SK-N-SH (cell line): ENCODE measurements around the gene ASB15.

ENCODE experiments used
- TEAD4 ChIP-seq: IDR thresholded peaks from 2 replicates; pipeline ENCODE4 v1.4.0; 2012; ENCODE audit warnings: mild to moderate bottlenecking, borderline replicate concordance; ENCODE audit not compliant: insufficient read depth
- TF ChIP-seq, protein P1 (sequence below): fragments of 200-600 bp; sonication (generic); IDR thresholded peaks from 2 replicates; pipeline ENCODE4 v1.6.1; 2017; ENCODE audit warnings: antibody characterized with exemption, mild to moderate bottlenecking, moderate library complexity

DNA sequence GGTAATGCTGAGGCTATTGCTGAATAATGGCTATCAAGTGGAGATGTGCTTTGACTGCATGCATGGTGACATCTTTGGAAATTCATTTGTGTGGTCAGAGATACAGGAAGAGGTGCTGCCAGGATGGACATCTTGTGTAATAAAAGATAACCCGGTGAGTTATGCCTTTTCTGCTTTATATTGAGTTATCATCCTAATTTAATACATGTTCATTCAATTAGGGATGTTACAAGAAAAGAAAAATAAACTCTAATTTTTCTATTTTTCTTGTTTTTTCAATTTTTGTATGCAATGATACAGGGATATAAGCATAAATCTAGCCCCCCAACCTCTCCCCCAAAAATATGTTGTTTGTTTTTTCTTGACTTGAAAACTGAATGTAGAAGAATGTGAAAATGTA is 27.7 kb downstream of the ASB15 start:
- TF ChIP-seq, protein P1, sequence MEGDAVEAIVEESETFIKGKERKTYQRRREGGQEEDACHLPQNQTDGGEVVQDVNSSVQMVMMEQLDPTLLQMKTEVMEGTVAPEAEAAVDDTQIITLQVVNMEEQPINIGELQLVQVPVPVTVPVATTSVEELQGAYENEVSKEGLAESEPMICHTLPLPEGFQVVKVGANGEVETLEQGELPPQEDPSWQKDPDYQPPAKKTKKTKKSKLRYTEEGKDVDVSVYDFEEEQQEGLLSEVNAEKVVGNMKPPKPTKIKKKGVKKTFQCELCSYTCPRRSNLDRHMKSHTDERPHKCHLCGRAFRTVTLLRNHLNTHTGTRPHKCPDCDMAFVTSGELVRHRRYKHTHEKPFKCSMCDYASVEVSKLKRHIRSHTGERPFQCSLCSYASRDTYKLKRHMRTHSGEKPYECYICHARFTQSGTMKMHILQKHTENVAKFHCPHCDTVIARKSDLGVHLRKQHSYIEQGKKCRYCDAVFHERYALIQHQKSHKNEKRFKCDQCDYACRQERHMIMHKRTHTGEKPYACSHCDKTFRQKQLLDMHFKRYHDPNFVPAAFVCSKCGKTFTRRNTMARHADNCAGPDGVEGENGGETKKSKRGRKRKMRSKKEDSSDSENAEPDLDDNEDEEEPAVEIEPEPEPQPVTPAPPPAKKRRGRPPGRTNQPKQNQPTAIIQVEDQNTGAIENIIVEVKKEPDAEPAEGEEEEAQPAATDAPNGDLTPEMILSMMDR: no peak
- TF ChIP-seq TEAD4: no peak
